Naive B cell (primary cell): ENCODE results near the gene HEBP2. TPM values are rescaled to one million over a fixed set of nuclear protein-coding genes. Genes with fewer than 3 reads are reported as not detected.

Experiments used
- ATAC-seq, 2 donors: fragments of 150-1000 bp; cut with Tn5 transposase; 2 replicates each; pipeline ENCODE4 v1.10.0; 2021; ENCODE audit warnings: low read depth in 2 of 2, mild to moderate bottlenecking in 2 of 2, moderate library complexity in 2 of 2
- DNase-seq: peaks from one replicate; pipeline ENCODE4 v3.0.0; 2022
- H3K27ac Mint-ChIP-seq, 6 donors: one replicate each; pipeline ENCODE4 v1.8.0; 2020 to 2022; ENCODE audit warnings: mild to moderate bottlenecking in 6 of 6, mixed read lengths in 6 of 6, moderate library complexity in 5 of 6, inconsistent platforms in 2 of 6
- H3K27me3 Mint-ChIP-seq, 3 donors: one replicate each; pipeline ENCODE4 v1.8.0; 2021 to 2022; ENCODE audit warnings: mixed read lengths in 3 of 3, mild to moderate bottlenecking in 1 of 3
- H3K36me3 Mint-ChIP-seq, 2 donors: one replicate each; pipeline ENCODE4 v1.8.0; 2020 to 2022; ENCODE audit warnings: mixed read lengths in 2 of 2, inconsistent platforms in 1 of 2, mild to moderate bottlenecking in 1 of 2
- H3K4me1 Mint-ChIP-seq, 3 donors: one replicate each; pipeline ENCODE4 v1.8.0; 2020 to 2022; ENCODE audit warnings: mixed read lengths in 3 of 3, inconsistent platforms in 1 of 3, mild to moderate bottlenecking in 1 of 3, moderate library complexity in 1 of 3
- H3K4me3 Mint-ChIP-seq, 8 donors: one replicate each; pipeline ENCODE4 v1.8.0; 2020 to 2022; ENCODE audit warnings: mild to moderate bottlenecking in 8 of 8, mixed read lengths in 8 of 8, moderate library complexity in 8 of 8, inconsistent platforms in 2 of 8
- H3K9me3 Mint-ChIP-seq, 7 donors: one replicate each; pipeline ENCODE4 v1.8.0; 2020 to 2022; ENCODE audit warnings: mixed read lengths in 7 of 7, mild to moderate bottlenecking in 5 of 7, inconsistent platforms in 2 of 7, moderate library complexity in 1 of 7
- polyA plus RNA-seq, 6 donors: library from polyadenylated mRNA; unstranded; fragments of 300-500 nt; fragmentation: Illumina TruSeq; gene quantifications; one replicate each; pipeline ENCODE4 v1.2.3, GENCODE V29; 2021; ENCODE audit warnings: low read depth in 6 of 6

Gene HEBP2
- polyA plus RNA-seq, 6 donors from 2014 or later = 33.4 to 50.3 (median 42.2) TPM

- DNase-seq (no peak), ATAC-seq (no peak)
- no peaks in the 10 kb centered on the region for H3K9me3 Mint-ChIP-seq
- peaks cover 0 to 9% (median 4%) of the 10 kb centered on the region in 3 donors for H3K27me3 Mint-ChIP-seq
- no peak overlapping the region for H3K4me3 Mint-ChIP-seq
- H3K36me3 Mint-ChIP-seq = no peaks in the 10 kb centered on the region
- H3K4me1 Mint-ChIP-seq = peaks cover 11 to 18% (median 17%) of the 10 kb centered on the region in 3 donors
- H3K27ac Mint-ChIP-seq = no peak overlapping the region
These were observed 30.1 kb downstream of the HEBP2 start for GRCh38 chr6:138434096-138434495.

DNA sequence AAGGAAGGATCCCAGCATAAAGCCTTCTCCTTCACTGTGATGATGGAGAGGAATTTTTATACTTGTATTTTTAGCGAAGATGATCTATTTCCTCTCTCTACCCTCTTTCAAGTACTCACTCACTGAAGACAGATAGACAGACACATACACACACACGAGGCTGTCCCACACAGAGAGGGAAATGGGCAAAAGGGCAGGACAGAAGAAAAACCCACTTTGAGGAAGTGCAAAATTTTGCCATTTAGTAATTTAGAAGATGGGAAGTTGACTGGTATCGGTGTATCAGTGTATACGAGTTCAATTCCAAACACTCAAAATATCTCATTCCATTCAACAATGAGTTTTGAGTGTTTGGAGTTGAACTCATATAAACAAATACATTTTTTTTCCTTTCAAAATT is 30.9 kb downstream of the HEBP2 start:
- Mint-ChIP-seq H3K27me3 (peaks cover 0 to 9% (median 0%) of the 10 kb centered on the region in 3 donors), H3K36me3 (no peaks in the 10 kb centered on the region), H3K27ac (peak overlapping the region in 1 of 6 donors; percentile 25), H3K4me3 (no peak overlapping the region), H3K9me3 (no peaks in the 10 kb centered on the region), H3K4me1 (peaks cover 11 to 18% (median 15%) of the 10 kb centered on the region in 3 donors)
- ATAC-seq = peak in 1 of 2 donors; percentile 39
- no peak for DNase-seq

DNA sequence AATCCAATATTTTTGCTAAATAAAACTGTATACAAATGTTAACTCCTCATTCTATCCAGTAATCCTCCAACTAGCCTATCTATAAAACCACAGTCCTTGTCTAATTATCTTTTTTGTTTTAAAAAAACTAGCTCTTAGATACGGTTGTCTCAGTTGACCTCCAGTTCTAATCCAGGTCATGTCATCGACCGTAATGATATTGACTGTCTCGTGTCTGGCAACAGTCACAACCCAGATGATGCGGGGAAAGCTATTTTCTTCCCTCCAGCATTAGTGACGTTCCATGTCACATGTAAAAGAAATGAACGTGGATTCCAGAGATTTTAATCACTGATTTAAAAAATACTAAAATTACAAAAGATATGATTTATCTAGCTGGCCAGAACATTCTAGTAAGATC is 35.5 kb downstream of the HEBP2 start:
- DNase-seq (no peak), ATAC-seq (no peak)
- H3K36me3 Mint-ChIP-seq = no peaks in the 10 kb centered on the region
- H3K4me3 Mint-ChIP-seq = no peak overlapping the region
- H3K27me3 Mint-ChIP-seq = no peaks in the 10 kb centered on the region
- H3K9me3 Mint-ChIP-seq = no peaks in the 10 kb centered on the region
- no peak overlapping the region for H3K27ac Mint-ChIP-seq
- H3K4me1 Mint-ChIP-seq = peaks cover 4 to 12% (median 9%) of the 10 kb centered on the region in 3 donors

GRCh38 chr6:138440296-138440695 is 36.3 kb downstream of the HEBP2 start:
- H3K27ac Mint-ChIP-seq = no peak overlapping the region
- H3K36me3 Mint-ChIP-seq = no peaks in the 10 kb centered on the region
- H3K27me3 Mint-ChIP-seq = no peaks in the 10 kb centered on the region
- no peak overlapping the region for H3K4me3 Mint-ChIP-seq
- ATAC-seq (no peak), DNase-seq (no peak)
- peaks cover 0 to 5% (median 3%) of the 10 kb centered on the region in 3 donors for H3K4me1 Mint-ChIP-seq
- no peaks in the 10 kb centered on the region for H3K9me3 Mint-ChIP-seq

GRCh38 chr6:138440758-138441357 is 36.8 kb downstream of the HEBP2 start:
- H3K27ac Mint-ChIP-seq = no peak overlapping the region
- H3K36me3 Mint-ChIP-seq = no peaks in the 10 kb centered on the region
- DNase-seq (peak; percentile 9), ATAC-seq (peak; percentile 71 to 88)
- no peaks in the 10 kb centered on the region for H3K27me3 Mint-ChIP-seq
- no peaks in the 10 kb centered on the region for H3K9me3 Mint-ChIP-seq
- H3K4me1 Mint-ChIP-seq = peaks cover 0 to 5% (median 3%) of the 10 kb centered on the region in 3 donors
- H3K4me3 Mint-ChIP-seq = no peak overlapping the region

- Mint-ChIP-seq H3K9me3 (no peaks in the 10 kb centered on the region), H3K4me1 (peaks cover 0 to 5% (median 3%) of the 10 kb centered on the region in 3 donors), H3K36me3 (no peaks in the 10 kb centered on the region), H3K27me3 (no peaks in the 10 kb centered on the region), H3K27ac (peak overlapping the region in 1 of 6 donors; percentile 74), H3K4me3 (no peak overlapping the region)
- DNase-seq (no peak), ATAC-seq (no peak)
These were observed 37.9 kb downstream of the HEBP2 start for GRCh38 chr6:138441965-138442364.

DNA sequence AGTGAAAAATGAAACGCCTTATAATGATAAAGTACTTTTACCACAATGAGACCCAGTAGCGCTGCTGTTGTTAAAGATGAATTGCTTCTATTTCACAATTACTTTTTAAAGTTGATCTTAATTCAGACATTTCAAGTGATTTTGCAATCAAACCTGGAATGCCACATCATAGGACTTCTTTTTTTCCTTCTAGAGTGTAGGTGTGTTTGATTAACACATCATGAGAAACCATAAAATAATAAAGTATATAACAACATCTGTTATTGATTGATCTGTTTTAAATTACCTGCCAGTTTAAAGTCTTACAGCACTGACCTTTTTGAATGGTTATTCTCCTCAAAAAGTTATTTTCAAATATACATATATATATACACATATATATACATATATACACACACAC is 38.6 kb downstream of the HEBP2 start:
- Mint-ChIP-seq H3K9me3 (no peaks in the 10 kb centered on the region), H3K27me3 (no peaks in the 10 kb centered on the region), H3K4me1 (peaks cover 0 to 5% (median 3%) of the 10 kb centered on the region in 3 donors), H3K4me3 (no peak overlapping the region), H3K36me3 (no peaks in the 10 kb centered on the region), H3K27ac (no peak overlapping the region)
- DNase-seq (no peak), ATAC-seq (no peak)

DNA sequence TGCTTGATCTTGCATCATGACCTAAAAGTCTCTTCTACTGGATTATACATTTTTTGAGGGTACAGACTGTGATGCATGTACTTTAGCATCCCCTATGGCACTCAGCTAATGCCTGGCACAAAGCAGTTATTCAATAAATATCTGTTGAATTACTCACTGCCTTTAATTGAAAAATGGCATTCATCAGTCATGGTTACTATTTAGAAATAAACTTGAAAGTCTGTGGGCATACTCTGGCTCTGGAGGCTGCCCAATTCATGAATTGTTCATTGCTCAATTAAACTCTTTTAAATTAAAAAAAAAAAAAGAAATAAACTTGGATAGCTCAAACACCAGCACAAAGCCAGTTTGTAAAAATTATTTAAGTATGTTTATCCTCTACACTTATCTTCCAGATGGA is 40.0 kb downstream of the HEBP2 start:
- Mint-ChIP-seq H3K27me3 (no peaks in the 10 kb centered on the region), H3K4me3 (no peak overlapping the region), H3K36me3 (no peaks in the 10 kb centered on the region), H3K9me3 (no peaks in the 10 kb centered on the region), H3K27ac (no peak overlapping the region), H3K4me1 (peaks cover 0 to 5% (median 3%) of the 10 kb centered on the region in 3 donors)
- no peak for ATAC-seq
- no peak for DNase-seq

DNA sequence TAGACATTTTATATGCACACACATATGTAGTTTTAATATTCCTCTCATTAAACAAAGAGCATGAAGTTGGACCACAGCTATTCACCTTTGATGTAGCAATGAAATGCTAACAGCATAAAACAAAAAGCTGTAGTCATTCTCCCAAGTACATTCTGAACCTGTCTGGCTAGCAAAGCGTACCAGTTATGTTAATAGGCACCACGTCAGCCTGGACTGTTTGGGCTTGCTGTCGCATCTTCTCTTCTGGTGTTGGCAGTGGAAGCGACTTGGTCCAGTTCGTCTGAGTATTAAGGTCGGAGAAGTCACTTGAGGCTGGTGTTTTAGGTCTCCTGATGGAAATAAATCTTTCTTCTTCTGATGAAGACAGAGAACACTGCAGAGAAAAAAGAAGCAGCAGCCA is 42.8 kb downstream of the HEBP2 start:
- H3K9me3 Mint-ChIP-seq = no peaks in the 10 kb centered on the region
- no peaks in the 10 kb centered on the region for H3K36me3 Mint-ChIP-seq
- H3K4me1 Mint-ChIP-seq = no peaks in the 10 kb centered on the region
- H3K4me3 Mint-ChIP-seq = no peak overlapping the region
- ATAC-seq (no peak), DNase-seq (no peak)
- no peak overlapping the region for H3K27ac Mint-ChIP-seq
- no peaks in the 10 kb centered on the region for H3K27me3 Mint-ChIP-seq

DNA sequence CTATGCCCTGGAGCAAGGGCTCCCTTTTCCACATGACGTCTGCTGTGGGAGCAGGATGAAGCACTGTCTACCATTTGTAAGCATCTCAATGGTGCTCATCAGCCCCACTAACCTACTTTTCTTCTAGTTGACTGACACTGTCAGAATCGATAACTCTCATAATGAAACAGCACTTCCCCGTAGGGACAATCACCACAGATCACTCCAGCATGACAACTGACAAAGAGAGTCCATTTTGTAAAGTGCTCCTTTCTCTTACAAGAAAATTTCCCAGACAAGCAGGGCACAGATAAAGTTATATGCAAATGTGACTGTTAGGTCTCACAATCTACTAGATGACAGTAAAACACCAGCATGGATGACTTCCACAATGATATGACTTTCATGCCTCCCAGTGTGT is 46.4 kb downstream of the HEBP2 start:
- no peak for ATAC-seq
- peak overlapping the region in 1 of 6 donors; percentile 9 for H3K27ac Mint-ChIP-seq
- H3K4me3 Mint-ChIP-seq = no peak overlapping the region
- no peaks in the 10 kb centered on the region for H3K36me3 Mint-ChIP-seq
- peaks cover 0 to 7% (median 7%) of the 10 kb centered on the region in 3 donors for H3K4me1 Mint-ChIP-seq
- DNase-seq = no peak
- no peaks in the 10 kb centered on the region for H3K27me3 Mint-ChIP-seq
- no peaks in the 10 kb centered on the region for H3K9me3 Mint-ChIP-seq

DNA sequence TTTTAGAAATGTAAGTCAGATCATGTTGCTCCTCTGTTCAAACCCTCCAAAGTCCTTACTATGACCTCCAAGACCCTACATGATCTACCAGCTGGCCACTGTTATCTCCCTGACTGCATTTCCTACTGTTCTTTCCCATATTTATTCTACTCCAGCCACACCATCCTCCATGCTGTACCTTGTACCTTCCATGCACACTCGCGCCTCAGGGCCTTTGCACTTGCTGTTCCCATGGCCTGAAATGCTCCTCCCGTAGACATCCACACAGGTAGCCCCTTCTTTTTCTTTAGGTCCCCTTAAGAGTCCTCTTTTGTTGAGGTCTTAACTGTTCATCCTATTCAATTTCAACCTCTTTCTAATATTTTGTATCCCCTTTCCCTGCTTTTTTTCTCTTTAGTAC is 47.0 kb downstream of the HEBP2 start:
- Mint-ChIP-seq H3K4me1 (peaks cover under 1 to 12% (median 10%) of the 10 kb centered on the region in 3 donors), H3K27ac (peak overlapping the region in 1 of 6 donors; percentile 9), H3K27me3 (no peaks in the 10 kb centered on the region), H3K4me3 (peak overlapping the region in 1 of 8 donors; percentile 22), H3K9me3 (no peaks in the 10 kb centered on the region), H3K36me3 (no peaks in the 10 kb centered on the region)
- ATAC-seq (no peak), DNase-seq (no peak)

- DNase-seq (peak; percentile 43), ATAC-seq (peak; percentile 54 to 66)
- Mint-ChIP-seq H3K27ac (peak overlapping the region in 2 of 6 donors; percentile 38 to 78), H3K27me3 (no peaks in the 10 kb centered on the region), H3K9me3 (no peaks in the 10 kb centered on the region), H3K4me1 (peaks cover 6 to 25% (median 18%) of the 10 kb centered on the region in 3 donors), H3K36me3 (no peaks in the 10 kb centered on the region), H3K4me3 (peak overlapping the region in 5 of 8 donors; percentile 19 to 83 (median 52))
These were observed 51.1 kb downstream of the HEBP2 start for GRCh38 chr6:138454981-138455706.

DNA sequence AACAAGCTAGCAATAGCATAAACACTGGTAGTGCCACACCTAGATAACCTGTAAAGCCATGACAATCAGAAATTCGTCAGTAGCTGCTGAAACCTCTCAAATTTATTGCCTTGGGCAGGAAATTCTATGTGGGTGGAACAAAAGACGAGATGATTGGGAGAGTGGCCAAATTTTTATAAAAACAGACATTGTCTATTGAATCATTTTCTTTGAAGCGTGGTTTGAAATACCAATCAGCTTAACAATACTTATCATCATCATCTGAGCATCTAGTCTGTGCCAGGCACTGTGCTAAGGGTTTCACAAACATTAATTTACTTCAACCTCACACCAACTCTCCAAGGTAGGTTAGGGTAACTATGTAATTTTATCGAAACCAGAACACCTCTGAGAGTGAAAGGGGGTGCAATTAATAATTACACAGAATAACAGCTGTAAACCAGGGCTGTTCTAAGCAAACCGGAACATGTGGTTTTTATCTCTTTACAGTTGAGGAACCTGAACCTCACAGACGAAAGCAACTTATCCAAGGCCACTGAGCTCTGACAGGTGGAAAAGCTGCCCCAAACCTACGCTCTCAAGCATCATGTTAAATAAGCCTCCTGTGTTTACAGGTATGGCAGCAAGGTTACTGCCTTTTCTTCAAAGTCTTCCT is 51.9 kb downstream of the HEBP2 start:
- peak; percentile 94 to 95 for ATAC-seq
- peaks cover 6 to 25% (median 18%) of the 10 kb centered on the region in 3 donors for H3K4me1 Mint-ChIP-seq
- no peaks in the 10 kb centered on the region for H3K36me3 Mint-ChIP-seq
- no peaks in the 10 kb centered on the region for H3K27me3 Mint-ChIP-seq
- peak; percentile 74 for DNase-seq
- H3K27ac Mint-ChIP-seq = peak overlapping the region; percentile 54 to 78 (median 64)
- H3K4me3 Mint-ChIP-seq = peak overlapping the region; percentile 5 to 83 (median 54)
- no peaks in the 10 kb centered on the region for H3K9me3 Mint-ChIP-seq
